Ovary (tissue), 3 donors: ENCODE data around the gene PLCB4.

ENCODE experiments used
- EP300 ChIP-seq: sonication (generic); formaldehyde crosslinking; IDR thresholded peaks from one replicate; pipeline ENCODE4 v1.6.1; 2017; ENCODE audit warnings: antibody characterized with exemption
- POLR2A ChIP-seq: fragments of 450-650 bp; IDR thresholded peaks from one replicate; pipeline ENCODE4 v1.6.1; 2017; ENCODE audit warnings: antibody characterized with exemption, mild to moderate bottlenecking, moderate library complexity
- TF ChIP-seq, protein P1 (sequence below), 3 donors: fragments of 450-650 bp in 2 of 3; fragments of 200-600 bp in 1 of 3; IDR thresholded peaks; one replicate each; pipeline versions ENCODE4 v1.5.1 to v1.8.0; 2016 to 2022; ENCODE audit warnings: antibody characterized with exemption in 3 of 3, mild to moderate bottlenecking in 1 of 3
- donor health status: DM: no; HTN: no; CAD: no.

GRCh38 chr20:9128568-9128967, 59.7 kb downstream of the PLCB4 start:
- TF ChIP-seq, protein P1, sequence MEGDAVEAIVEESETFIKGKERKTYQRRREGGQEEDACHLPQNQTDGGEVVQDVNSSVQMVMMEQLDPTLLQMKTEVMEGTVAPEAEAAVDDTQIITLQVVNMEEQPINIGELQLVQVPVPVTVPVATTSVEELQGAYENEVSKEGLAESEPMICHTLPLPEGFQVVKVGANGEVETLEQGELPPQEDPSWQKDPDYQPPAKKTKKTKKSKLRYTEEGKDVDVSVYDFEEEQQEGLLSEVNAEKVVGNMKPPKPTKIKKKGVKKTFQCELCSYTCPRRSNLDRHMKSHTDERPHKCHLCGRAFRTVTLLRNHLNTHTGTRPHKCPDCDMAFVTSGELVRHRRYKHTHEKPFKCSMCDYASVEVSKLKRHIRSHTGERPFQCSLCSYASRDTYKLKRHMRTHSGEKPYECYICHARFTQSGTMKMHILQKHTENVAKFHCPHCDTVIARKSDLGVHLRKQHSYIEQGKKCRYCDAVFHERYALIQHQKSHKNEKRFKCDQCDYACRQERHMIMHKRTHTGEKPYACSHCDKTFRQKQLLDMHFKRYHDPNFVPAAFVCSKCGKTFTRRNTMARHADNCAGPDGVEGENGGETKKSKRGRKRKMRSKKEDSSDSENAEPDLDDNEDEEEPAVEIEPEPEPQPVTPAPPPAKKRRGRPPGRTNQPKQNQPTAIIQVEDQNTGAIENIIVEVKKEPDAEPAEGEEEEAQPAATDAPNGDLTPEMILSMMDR (IDR thresholded peaks at IDR 0.05) = no peak
- no peak for TF ChIP-seq EP300
- TF ChIP-seq POLR2A = no peak
